Kidney (tissue), 14 donors: ENCODE measurements around the gene SWAP70. TPM values are rescaled to one million over a fixed set of nuclear protein-coding genes. Genes with fewer than 3 reads are reported as not detected.

Experiments used
- DNase-seq, 5 donors: peaks; one replicate each; pipeline ENCODE4 v3.0.0-alpha.2; 2013 to 2020
- FAIRE-seq: peaks from 2 replicates; lab custom pipeline; 2012; peaks lifted over from hg19 to GRCh38; lab: Jason Lieb, UNC
- H3K27ac ChIP-seq, 2 donors: one replicate each; pipeline ENCODE4 v1.7.0; 2013; ENCODE audit warnings: low read depth in 2 of 2, low read length in 2 of 2, inconsistent platforms in 1 of 2
- H3K27me3 ChIP-seq: one replicate; pipeline ENCODE4 v1.7.1; 2013; ENCODE audit warnings: low read length, inconsistent platforms; ENCODE audit not compliant: control insufficient read depth, insufficient read depth
- H3K36me3 ChIP-seq, 3 donors: one replicate each; pipeline versions ENCODE4 v1.7.0 to v1.7.1; 2013; ENCODE audit warnings: low read length in 3 of 3, control low read depth in 1 of 3, inconsistent platforms in 1 of 3; ENCODE audit not compliant: insufficient read depth in 3 of 3, control insufficient read depth in 2 of 3
- H3K4me1 ChIP-seq, 3 donors: one replicate each; pipeline versions ENCODE4 v1.7.0 to v1.7.1; 2013; ENCODE audit warnings: low read length in 3 of 3, inconsistent platforms in 1 of 3, low read depth in 1 of 3; ENCODE audit not compliant: control insufficient read depth in 2 of 3, insufficient read depth in 2 of 3
- H3K4me3 ChIP-seq, 3 donors: one replicate each; pipeline versions ENCODE4 v1.7.0 to v1.8.1; 2013; ENCODE audit warnings: low read length in 3 of 3, control low read depth in 1 of 3, inconsistent platforms in 1 of 3
- H3K9ac ChIP-seq, 3 donors: one replicate each; pipeline versions ENCODE4 v1.7.0 to v1.7.1; 2013; ENCODE audit warnings: low read length in 3 of 3, control low read depth in 1 of 3, inconsistent platforms in 1 of 3
- H3K9me3 ChIP-seq, 3 donors: one replicate each; pipeline versions ENCODE4 v1.7.0 to v1.7.1; 2013; ENCODE audit warnings: low read length in 3 of 3, control low read depth in 1 of 3, inconsistent platforms in 1 of 3; ENCODE audit not compliant: control insufficient read depth in 2 of 3, insufficient read depth in 1 of 3
- intact Hi-C: fragments of 100-400 bp; cut with DNase I; formaldehyde crosslinking; loops from one replicate; pipeline ENCODE4 v1.11.1; 2022
- polyA plus RNA-seq: library from polyadenylated mRNA; stranded (reverse); fragments of 350-450 nt; fragmentation: Illumina TruSeq; extraction: RNeasy Lipid Tissue Mini Kit (QIAGEN cat#74804); gene quantifications from one replicate; pipeline ENCODE4 v1.2.3, GENCODE V29; 2014; ENCODE audit warnings: low read depth, low replicate concordance; ENCODE audit not compliant: insufficient read depth
- total RNA-seq: library from RNA; stranded (reverse); fragmentation: NEBNext Ultra II Directional; extraction: Animal tissue kit (Norgen Biotek cat#: 25700); gene quantifications from one replicate; pipeline ENCODE4 v1.2.1, GENCODE V29; 2021
- TF ChIP-seq, protein P1 (sequence below): IDR thresholded peaks from 3 replicates; pipeline ENCODE4 v1.5.1; 2012; ENCODE audit warnings: mild to moderate bottlenecking, moderate library complexity, borderline replicate concordance; ENCODE audit not compliant: insufficient read depth; ENCODE audit errors: extremely low read depth
- donor health status: control.
- donor health status: control.
- donor health status: control.
- donor health status: control.
- donor health status: control.
- donor health status: DM: yes; HTN: yes; CAD: no.
- donor health status: Normal renal cell carcinoma (clear cell type).

SWAP70 gene
- total and polyA plus RNA-seq, 2 donors from 2014 or later, result 11.1 to 61.0 TPM

DNA sequence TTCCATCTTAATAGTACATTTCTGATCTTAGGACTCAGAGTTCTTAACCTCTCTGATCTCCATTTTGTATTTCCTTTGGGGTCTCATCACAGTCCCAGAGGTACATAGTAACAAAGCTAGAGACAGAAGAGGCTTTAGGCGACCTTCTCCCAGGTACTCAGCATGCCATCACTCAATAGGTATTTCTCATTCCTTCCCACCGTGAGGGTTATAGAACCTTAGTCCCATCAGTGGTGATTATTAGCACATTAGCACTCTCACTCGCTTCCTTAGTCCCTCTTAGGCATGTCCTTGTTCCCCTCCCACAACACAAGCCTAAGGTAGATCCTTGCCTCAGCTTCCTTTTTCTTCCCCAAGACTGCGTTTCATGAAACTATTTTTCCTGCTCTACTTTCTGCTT lies 14.7 kb downstream of the SWAP70 start:
- H3K9ac ChIP-seq, result no peak overlapping the region
- H3K27me3 ChIP-seq, result no peaks in the 10 kb centered on the region
- H3K36me3 ChIP-seq, result no peaks in the 10 kb centered on the region
- no peak overlapping the region for H3K4me3 ChIP-seq
- DNase-seq (no peak), FAIRE-seq (no peak)
- TF ChIP-seq, protein P1, sequence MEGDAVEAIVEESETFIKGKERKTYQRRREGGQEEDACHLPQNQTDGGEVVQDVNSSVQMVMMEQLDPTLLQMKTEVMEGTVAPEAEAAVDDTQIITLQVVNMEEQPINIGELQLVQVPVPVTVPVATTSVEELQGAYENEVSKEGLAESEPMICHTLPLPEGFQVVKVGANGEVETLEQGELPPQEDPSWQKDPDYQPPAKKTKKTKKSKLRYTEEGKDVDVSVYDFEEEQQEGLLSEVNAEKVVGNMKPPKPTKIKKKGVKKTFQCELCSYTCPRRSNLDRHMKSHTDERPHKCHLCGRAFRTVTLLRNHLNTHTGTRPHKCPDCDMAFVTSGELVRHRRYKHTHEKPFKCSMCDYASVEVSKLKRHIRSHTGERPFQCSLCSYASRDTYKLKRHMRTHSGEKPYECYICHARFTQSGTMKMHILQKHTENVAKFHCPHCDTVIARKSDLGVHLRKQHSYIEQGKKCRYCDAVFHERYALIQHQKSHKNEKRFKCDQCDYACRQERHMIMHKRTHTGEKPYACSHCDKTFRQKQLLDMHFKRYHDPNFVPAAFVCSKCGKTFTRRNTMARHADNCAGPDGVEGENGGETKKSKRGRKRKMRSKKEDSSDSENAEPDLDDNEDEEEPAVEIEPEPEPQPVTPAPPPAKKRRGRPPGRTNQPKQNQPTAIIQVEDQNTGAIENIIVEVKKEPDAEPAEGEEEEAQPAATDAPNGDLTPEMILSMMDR, result no peak
- H3K9me3 ChIP-seq, result no peaks in the 10 kb centered on the region
- H3K27ac ChIP-seq, result no peak overlapping the region
- intact Hi-C loops, result no loop called here
- peaks cover 0 to 9% (median 7%) of the 10 kb centered on the region in 3 donors for H3K4me1 ChIP-seq

DNA sequence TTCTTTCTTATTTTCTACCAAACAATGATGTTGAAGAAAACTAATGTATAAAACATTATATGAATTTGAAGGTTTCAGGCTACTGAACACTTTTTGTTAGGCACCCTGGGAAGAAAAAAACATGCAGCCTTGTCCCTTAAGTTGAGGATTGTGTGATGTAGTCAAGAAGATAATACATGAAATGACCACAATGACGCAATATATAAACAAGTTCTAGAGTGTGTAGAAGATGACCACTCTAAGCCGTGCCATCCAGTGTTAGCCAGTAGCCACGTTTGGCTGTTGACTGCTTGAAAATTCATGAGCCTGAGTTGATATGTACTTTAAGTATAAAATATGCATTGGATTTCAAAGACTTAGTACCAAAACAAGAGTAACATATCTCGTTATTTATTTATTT lies 16.2 kb downstream of the SWAP70 start:
- H3K27ac ChIP-seq, result no peak overlapping the region
- TF ChIP-seq, protein P1, result no peak
- H3K9ac ChIP-seq, result no peak overlapping the region
- no peaks in the 10 kb centered on the region for H3K9me3 ChIP-seq
- H3K27me3 ChIP-seq, result no peaks in the 10 kb centered on the region
- intact Hi-C loops, result no loop called here
- FAIRE-seq (no peak), DNase-seq (no peak)
- H3K36me3 ChIP-seq, result no peaks in the 10 kb centered on the region
- H3K4me3 ChIP-seq, result no peak overlapping the region
- peaks cover 0 to 9% (median 7%) of the 10 kb centered on the region in 3 donors for H3K4me1 ChIP-seq

DNA sequence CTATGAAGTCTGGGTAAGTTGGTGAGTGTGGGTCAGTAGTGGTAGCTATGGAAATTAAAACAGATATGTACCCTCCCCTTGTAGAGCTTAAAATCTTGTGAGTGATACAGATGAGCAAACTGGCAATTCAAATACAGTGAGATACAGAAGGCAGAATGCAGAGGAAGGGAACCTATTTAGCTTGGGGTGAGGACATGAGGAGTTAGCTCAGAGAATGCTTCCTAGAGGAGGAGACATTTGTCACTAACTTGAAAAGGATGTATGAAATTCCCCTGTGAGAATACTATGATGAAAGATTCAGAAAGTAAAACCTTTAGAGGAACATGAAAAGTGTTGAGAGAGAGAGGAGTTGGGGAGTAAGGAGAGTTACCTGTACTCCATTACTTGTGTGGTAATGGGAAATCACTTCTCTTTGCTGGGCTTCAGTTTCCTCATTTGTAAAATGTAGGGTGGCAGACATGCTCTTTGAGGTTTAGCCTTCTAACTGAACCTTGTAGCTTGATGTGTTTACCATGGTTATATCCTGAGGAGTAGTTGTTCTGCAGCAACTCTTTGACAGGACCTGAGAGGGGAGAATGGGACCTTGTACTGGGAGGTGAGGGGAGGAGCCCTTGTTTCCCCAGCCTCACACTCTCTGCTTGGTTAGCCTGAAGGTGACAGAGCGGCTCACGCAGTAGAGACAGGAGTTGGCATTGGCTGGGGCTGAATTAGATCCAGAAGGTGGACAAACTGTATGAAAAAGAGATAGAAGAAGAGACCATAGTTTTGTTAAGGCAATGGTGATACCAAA lies 17.9 kb downstream of the SWAP70 start:
- H3K9me3 ChIP-seq, result no peaks in the 10 kb centered on the region
- peaks cover 0 to 9% (median 7%) of the 10 kb centered on the region in 3 donors for H3K4me1 ChIP-seq
- TF ChIP-seq, protein P1, result no peak
- peaks cover 0 to 2% (median 0%) of the 10 kb centered on the region in 3 donors for H3K36me3 ChIP-seq
- no peak overlapping the region for H3K27ac ChIP-seq
- FAIRE-seq (no peak), DNase-seq (no peak)
- no peak overlapping the region for H3K9ac ChIP-seq
- intact Hi-C loops, result no loop called here
- H3K4me3 ChIP-seq, result no peak overlapping the region
- no peaks in the 10 kb centered on the region for H3K27me3 ChIP-seq
